ENCODE data around the gene FOXL3. TPM values are rescaled to one million over a fixed set of nuclear protein-coding genes. Genes with fewer than 3 reads are reported as not detected.

Gene FOXL3
- total RNA-seq, 3 donors from 2014 or later (not counting 1 experiment from before 2014, with no cell fraction given) = not detected

DNA sequence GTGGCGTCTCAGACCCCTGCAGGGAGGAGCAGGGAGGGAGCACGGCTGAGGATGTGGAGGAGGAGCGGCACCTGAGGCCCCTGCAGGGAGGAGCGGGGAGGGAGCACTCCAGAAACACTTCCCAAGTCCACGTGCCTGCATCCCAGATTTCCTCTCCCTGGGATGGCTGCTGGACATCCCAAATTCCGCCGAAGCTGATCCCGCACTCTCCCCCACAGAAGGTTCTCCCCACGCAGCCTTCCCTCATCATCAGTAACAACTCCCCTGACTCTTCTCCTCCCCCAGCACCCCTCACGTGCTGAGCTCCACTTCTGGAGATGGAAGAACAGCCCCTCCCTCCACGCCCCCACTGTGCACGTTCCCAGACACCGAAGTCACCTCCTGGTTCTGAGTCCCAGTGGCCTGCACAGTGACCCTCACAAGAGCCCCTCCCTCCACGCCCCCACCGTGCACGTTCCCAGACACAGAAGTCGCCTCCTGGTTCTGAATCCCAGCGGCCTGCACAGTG is 17.8 kb upstream of the FOXL3 start:
- no peaks in the 10 kb centered on the region for H3K27me3 ChIP-seq (ENCODE audit: control insufficient read depth, insufficient read depth, low read length)
- no peak for DNase-seq
- no peak overlapping the region for H3K4me3 Mint-ChIP-seq
- H3K27ac ChIP-seq (ENCODE audit: low read length) = no peak overlapping the region
- peaks cover 5 to 15% of the 10 kb centered on the region in 2 donors for H3K27me3 Mint-ChIP-seq (ENCODE audit: low read depth in 2 of 2)
- H3K4me1 Mint-ChIP-seq = no peaks in the 10 kb centered on the region
- TF ChIP-seq, protein P1, sequence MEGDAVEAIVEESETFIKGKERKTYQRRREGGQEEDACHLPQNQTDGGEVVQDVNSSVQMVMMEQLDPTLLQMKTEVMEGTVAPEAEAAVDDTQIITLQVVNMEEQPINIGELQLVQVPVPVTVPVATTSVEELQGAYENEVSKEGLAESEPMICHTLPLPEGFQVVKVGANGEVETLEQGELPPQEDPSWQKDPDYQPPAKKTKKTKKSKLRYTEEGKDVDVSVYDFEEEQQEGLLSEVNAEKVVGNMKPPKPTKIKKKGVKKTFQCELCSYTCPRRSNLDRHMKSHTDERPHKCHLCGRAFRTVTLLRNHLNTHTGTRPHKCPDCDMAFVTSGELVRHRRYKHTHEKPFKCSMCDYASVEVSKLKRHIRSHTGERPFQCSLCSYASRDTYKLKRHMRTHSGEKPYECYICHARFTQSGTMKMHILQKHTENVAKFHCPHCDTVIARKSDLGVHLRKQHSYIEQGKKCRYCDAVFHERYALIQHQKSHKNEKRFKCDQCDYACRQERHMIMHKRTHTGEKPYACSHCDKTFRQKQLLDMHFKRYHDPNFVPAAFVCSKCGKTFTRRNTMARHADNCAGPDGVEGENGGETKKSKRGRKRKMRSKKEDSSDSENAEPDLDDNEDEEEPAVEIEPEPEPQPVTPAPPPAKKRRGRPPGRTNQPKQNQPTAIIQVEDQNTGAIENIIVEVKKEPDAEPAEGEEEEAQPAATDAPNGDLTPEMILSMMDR (IDR thresholded peaks at IDR 0.05) = no peak
- no peaks in the 10 kb centered on the region for H3K4me1 ChIP-seq (ENCODE audit: control insufficient read depth, insufficient read depth, low read length)
- no peaks in the 10 kb centered on the region for H3K9me3 ChIP-seq (ENCODE audit: control insufficient read depth, insufficient read depth, low read length)
- no peaks in the 10 kb centered on the region for H3K36me3 ChIP-seq (ENCODE audit: control insufficient read depth, insufficient read depth, low read length)
- H3K27ac Mint-ChIP-seq = no peak overlapping the region
- peaks cover 3 to 4% of the 10 kb centered on the region in 2 donors for H3K9me3 Mint-ChIP-seq
- peaks cover 18% of the 10 kb centered on the region for H3K36me3 Mint-ChIP-seq
- H3K4me3 ChIP-seq (ENCODE audit: low read length) = no peak overlapping the region
- 91% methylated on average over 18 of the region's 18 CpGs for WGBS (ENCODE audit: insufficient coverage)
- intact Hi-C loops (cut with micrococcal nuclease) = no loop called here
- no peak for ATAC-seq

DNA sequence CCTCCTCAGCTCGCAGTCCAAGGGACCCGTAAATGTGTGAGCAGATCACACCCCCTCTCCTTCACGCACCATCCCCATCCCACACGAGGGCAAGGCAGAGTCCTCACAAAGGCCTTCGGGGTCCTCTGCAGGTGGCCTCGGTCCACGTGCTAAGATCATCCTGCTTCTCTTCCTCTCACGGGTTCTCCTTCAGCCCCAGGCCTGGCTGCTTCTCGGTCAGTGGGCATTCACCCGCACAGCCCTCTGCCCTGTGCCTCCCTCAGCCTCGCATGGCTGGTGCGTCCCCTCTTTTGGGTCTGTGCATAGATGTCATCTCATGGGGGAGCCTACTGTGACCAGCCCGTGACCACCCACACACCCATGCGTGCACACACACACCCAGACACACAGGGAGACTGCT is 17.3 kb upstream of the FOXL3 start:
- no peak for ATAC-seq
- intact Hi-C loops (cut with micrococcal nuclease) = no loop called here

DNA sequence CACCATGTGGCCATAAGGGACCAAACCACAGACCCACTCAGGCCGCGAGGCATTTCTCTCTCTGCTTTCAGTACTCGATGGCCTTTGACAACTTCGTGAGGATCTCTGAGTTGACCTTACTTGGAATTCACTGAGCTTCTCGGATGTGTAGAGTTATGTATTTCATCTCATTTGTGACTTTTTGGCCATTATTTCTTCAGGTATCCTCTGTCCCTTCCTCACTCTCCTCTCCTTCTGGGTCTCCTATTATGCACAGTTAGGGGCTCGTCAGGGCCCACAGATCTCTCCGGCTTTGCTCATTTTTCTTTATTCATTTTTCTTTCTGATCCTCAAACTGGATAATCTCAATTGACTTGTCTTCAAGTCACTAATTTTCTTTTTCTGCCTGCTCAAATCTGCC is 16.6 kb upstream of the FOXL3 start:
- H3K9me3 Mint-ChIP-seq = peaks cover 3 to 4% of the 10 kb centered on the region in 2 donors
- no peak overlapping the region for H3K4me3 Mint-ChIP-seq
- Histone ChIP-seq H3K27ac (ENCODE audit: low read length) (no peak overlapping the region), H3K4me3 (ENCODE audit: low read length) (no peak overlapping the region), H3K27me3 (ENCODE audit: control insufficient read depth, insufficient read depth, low read length) (no peaks in the 10 kb centered on the region), H3K4me1 (ENCODE audit: control insufficient read depth, insufficient read depth, low read length) (no peaks in the 10 kb centered on the region), H3K36me3 (ENCODE audit: control insufficient read depth, insufficient read depth, low read length) (no peaks in the 10 kb centered on the region), H3K9me3 (ENCODE audit: control insufficient read depth, insufficient read depth, low read length) (no peaks in the 10 kb centered on the region)
- H3K27ac Mint-ChIP-seq = no peak overlapping the region
- ATAC-seq (no peak), DNase-seq (no peak)
- TF ChIP-seq, protein P1 (IDR thresholded peaks at IDR 0.05) = no peak
- intact Hi-C loops (cut with micrococcal nuclease) = no loop called here
- peaks cover 18% of the 10 kb centered on the region for H3K36me3 Mint-ChIP-seq
- peaks cover 9 to 15% of the 10 kb centered on the region in 2 donors for H3K27me3 Mint-ChIP-seq (ENCODE audit: low read depth in 2 of 2)
- WGBS (ENCODE audit: insufficient coverage) = 94% methylated on average over 7 of the region's 7 CpGs
- no peaks in the 10 kb centered on the region for H3K4me1 Mint-ChIP-seq

More for the DNA sequence above, 17.3 kb upstream of the FOXL3 start:
- H3K4me3 ChIP-seq (ENCODE audit: low read length) = no peak overlapping the region
- Mint-ChIP-seq H3K36me3 (peaks cover 18% of the 10 kb centered on the region), H3K4me3 (no peak overlapping the region), H3K9me3 (peaks cover 3 to 4% of the 10 kb centered on the region in 2 donors), H3K27ac (no peak overlapping the region), H3K27me3 (ENCODE audit: low read depth in 2 of 2) (peaks cover 5 to 15% of the 10 kb centered on the region in 2 donors), H3K4me1 (no peaks in the 10 kb centered on the region)
- TF ChIP-seq, protein P1 (IDR thresholded peaks at IDR 0.05) = no peak
- DNase-seq = no peak
- no peaks in the 10 kb centered on the region for H3K4me1 ChIP-seq (ENCODE audit: control insufficient read depth, insufficient read depth, low read length)
- H3K9me3 ChIP-seq (ENCODE audit: control insufficient read depth, insufficient read depth, low read length) = no peaks in the 10 kb centered on the region
- H3K27me3 ChIP-seq (ENCODE audit: control insufficient read depth, insufficient read depth, low read length) = no peaks in the 10 kb centered on the region
- H3K27ac ChIP-seq (ENCODE audit: low read length) = no peak overlapping the region
- 83% methylated on average over 14 of the region's 14 CpGs for WGBS (ENCODE audit: insufficient coverage)
- H3K36me3 ChIP-seq (ENCODE audit: control insufficient read depth, insufficient read depth, low read length) = no peaks in the 10 kb centered on the region

DNA sequence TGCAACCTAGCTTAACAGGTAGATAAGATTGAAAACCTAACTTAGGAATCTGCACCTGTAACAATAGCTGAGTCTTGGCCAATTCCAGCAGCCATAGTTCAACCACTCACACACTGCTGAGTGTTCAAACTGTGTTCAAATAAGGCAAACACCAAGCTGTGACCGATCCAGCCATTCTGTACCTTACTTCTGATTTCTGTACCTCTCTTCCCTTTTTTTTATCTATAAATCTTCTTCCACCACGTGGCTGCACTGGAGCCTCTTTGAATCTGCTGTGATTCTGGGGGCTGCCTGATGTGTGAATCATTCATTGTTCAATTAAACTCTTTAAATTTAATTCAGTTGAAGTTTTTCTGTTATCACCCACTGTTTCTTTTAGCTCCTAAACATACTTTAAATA is 15.7 kb upstream of the FOXL3 start:
- Mint-ChIP-seq H3K9me3 (peaks cover 3 to 4% of the 10 kb centered on the region in 2 donors), H3K36me3 (peaks cover 18% of the 10 kb centered on the region), H3K27me3 (ENCODE audit: low read depth in 2 of 2) (peaks cover 10 to 17% of the 10 kb centered on the region in 2 donors), H3K4me1 (no peaks in the 10 kb centered on the region), H3K4me3 (no peak overlapping the region), H3K27ac (no peak overlapping the region)
- Histone ChIP-seq H3K27ac (ENCODE audit: low read length) (no peak overlapping the region), H3K4me1 (ENCODE audit: control insufficient read depth, insufficient read depth, low read length) (no peaks in the 10 kb centered on the region), H3K4me3 (ENCODE audit: low read length) (no peak overlapping the region), H3K9me3 (ENCODE audit: control insufficient read depth, insufficient read depth, low read length) (no peaks in the 10 kb centered on the region), H3K36me3 (ENCODE audit: control insufficient read depth, insufficient read depth, low read length) (no peaks in the 10 kb centered on the region), H3K27me3 (ENCODE audit: control insufficient read depth, insufficient read depth, low read length) (no peaks in the 10 kb centered on the region)
- no peak for ATAC-seq
- TF ChIP-seq, protein P1 (IDR thresholded peaks at IDR 0.05) = no peak
- no peak for DNase-seq
- 45% methylated on average over 2 of the region's 2 CpGs for WGBS (ENCODE audit: insufficient coverage)
- intact Hi-C loops (cut with micrococcal nuclease) = no loop called here
